ENCODE data around the gene RNF169. TPM values are rescaled to one million over a fixed set of nuclear protein-coding genes. Genes with fewer than 3 reads are reported as not detected.

RNF169 gene
- total and polyA plus RNA-seq, 2 donors (not counting 1 experiment from before 2014, with no cell fraction given): 6.7 to 28.4 TPM

GRCh38 chr11:74709175-74709574 is 39.5 kb upstream of the RNF169 start:
- no peak overlapping the region for H3K27ac ChIP-seq (ENCODE audit: low read length in 2 of 2)
- H3K9ac ChIP-seq (ENCODE audit: low read length): no peak overlapping the region
- intact Hi-C loops (cut with micrococcal nuclease): no loop called here
- no peak for TF ChIP-seq EZH2 (IDR thresholded peaks at IDR 0.05; ENCODE audit: borderline replicate concordance, insufficient read depth, low read depth, low read length, poor library complexity, severe bottlenecking)
- TF ChIP-seq CTCF (IDR thresholded peaks at IDR 0.05): no peak
- Mint-ChIP-seq H3K27ac (no peak overlapping the region), H3K27me3 (no peaks in the 10 kb centered on the region), H3K9me3 (ENCODE audit: insufficient read depth) (no peaks in the 10 kb centered on the region), H3K4me1 (no peaks in the 10 kb centered on the region), H3K4me3 (no peak overlapping the region)
- no peaks in the 10 kb centered on the region for H4K20me1 ChIP-seq (ENCODE audit: control insufficient read depth, insufficient read depth, low read length, poor library complexity, severe bottlenecking)
- H3K4me3 ChIP-seq (ENCODE audit: control extremely low read depth in 1 of 5, extremely low read depth in 1 of 5, insufficient read depth in 1 of 5, low read depth in 2 of 5, low read length in 4 of 5): no peak overlapping the region
- H2AFZ ChIP-seq (ENCODE audit: insufficient read depth, low read depth, low read length, poor library complexity, severe bottlenecking): no peak overlapping the region
- H3K9me3 ChIP-seq (ENCODE audit: control extremely low read depth in 1 of 3, control insufficient read depth in 2 of 3, insufficient read depth in 1 of 3, low read length in 2 of 3): no peaks in the 10 kb centered on the region
- no peak for ATAC-seq (ENCODE audit: low read depth)
- H3K79me2 ChIP-seq (ENCODE audit: control insufficient read depth, insufficient read depth, low read length): no peaks in the 10 kb centered on the region
- POLR2A ChIA-PET: no interaction called here
- no peaks in the 10 kb centered on the region for H3K36me3 ChIP-seq (replicated peaks in 1 of 2; ENCODE audit: control extremely low read depth in 1 of 2, control insufficient read depth in 1 of 2, extremely low read depth in 1 of 2, insufficient read depth in 2 of 2, low read length in 1 of 2)
- CTCF ChIA-PET: no interaction called here
- DNase-seq: no peak
- no peaks in the 10 kb centered on the region for H3K4me1 ChIP-seq (ENCODE audit: control insufficient read depth in 2 of 2, insufficient read depth in 2 of 2, low read length in 2 of 2)
- H3K4me2 ChIP-seq (replicated peaks; ENCODE audit: low read depth, low read length, poor library complexity, severe bottlenecking): no peak overlapping the region
- H3K27me3 ChIP-seq (replicated peaks in 1 of 4; ENCODE audit: control extremely low read depth in 1 of 4, control insufficient read depth in 3 of 4, insufficient read depth in 4 of 4, low read length in 3 of 4): no peaks in the 10 kb centered on the region
- WGBS (ENCODE audit: insufficient coverage): no CpG with 5 or more reads among the region's 3 CpGs

GRCh38 chr11:74710281-74710938 is 38.2 kb upstream of the RNF169 start:
- H3K9me3 Mint-ChIP-seq (ENCODE audit: insufficient read depth): no peaks in the 10 kb centered on the region
- Histone ChIP-seq H4K20me1 (ENCODE audit: control insufficient read depth, insufficient read depth, low read length, poor library complexity, severe bottlenecking) (no peaks in the 10 kb centered on the region), H3K4me2 (replicated peaks; ENCODE audit: low read depth, low read length, poor library complexity, severe bottlenecking) (no peak overlapping the region), H3K27me3 (replicated peaks in 1 of 4; ENCODE audit: control extremely low read depth in 1 of 4, control insufficient read depth in 3 of 4, insufficient read depth in 4 of 4, low read length in 3 of 4) (no peaks in the 10 kb centered on the region), H2AFZ (ENCODE audit: insufficient read depth, low read depth, low read length, poor library complexity, severe bottlenecking) (no peak overlapping the region), H3K9me3 (ENCODE audit: control extremely low read depth in 1 of 3, control insufficient read depth in 2 of 3, insufficient read depth in 1 of 3, low read length in 2 of 3) (no peaks in the 10 kb centered on the region), H3K36me3 (replicated peaks in 1 of 2; ENCODE audit: control extremely low read depth in 1 of 2, control insufficient read depth in 1 of 2, extremely low read depth in 1 of 2, insufficient read depth in 2 of 2, low read length in 1 of 2) (no peaks in the 10 kb centered on the region), H3K9ac (ENCODE audit: low read length) (no peak overlapping the region), H3K4me3 (ENCODE audit: control extremely low read depth in 1 of 5, extremely low read depth in 1 of 5, insufficient read depth in 1 of 5, low read depth in 2 of 5, low read length in 4 of 5) (no peak overlapping the region), H3K79me2 (ENCODE audit: control insufficient read depth, insufficient read depth, low read length) (no peaks in the 10 kb centered on the region), H3K4me1 (ENCODE audit: control insufficient read depth in 2 of 2, insufficient read depth in 2 of 2, low read length in 2 of 2) (no peaks in the 10 kb centered on the region), H3K27ac (ENCODE audit: low read length in 2 of 2) (no peak overlapping the region)
- TF ChIP-seq CTCF (IDR thresholded peaks at IDR 0.05): no peak
- no peak for TF ChIP-seq EZH2 (IDR thresholded peaks at IDR 0.05; ENCODE audit: borderline replicate concordance, insufficient read depth, low read depth, low read length, poor library complexity, severe bottlenecking)
- no peak for ATAC-seq (ENCODE audit: low read depth)
- POLR2A ChIA-PET: no interaction called here
- WGBS (ENCODE audit: insufficient coverage): 94% methylated on average over 5 of the region's 8 CpGs
- intact Hi-C loops (cut with micrococcal nuclease): no loop called here
- CTCF ChIA-PET: interaction anchor here (0.6 to 1.4 kb wide), 5 partner anchors 8 to 650 kb away, joined by 3 to 4 read pairs (median 3); no protein-coding TSS in a partner anchor
- no peak for DNase-seq
- no peaks in the 10 kb centered on the region for H3K4me1 Mint-ChIP-seq
- peaks cover 3% of the 10 kb centered on the region for H3K27me3 Mint-ChIP-seq
- no peak overlapping the region for H3K27ac Mint-ChIP-seq
- no peak overlapping the region for H3K4me3 Mint-ChIP-seq
